ENCODE measurements around the gene PTGIR.

PTGIR gene

DNA sequence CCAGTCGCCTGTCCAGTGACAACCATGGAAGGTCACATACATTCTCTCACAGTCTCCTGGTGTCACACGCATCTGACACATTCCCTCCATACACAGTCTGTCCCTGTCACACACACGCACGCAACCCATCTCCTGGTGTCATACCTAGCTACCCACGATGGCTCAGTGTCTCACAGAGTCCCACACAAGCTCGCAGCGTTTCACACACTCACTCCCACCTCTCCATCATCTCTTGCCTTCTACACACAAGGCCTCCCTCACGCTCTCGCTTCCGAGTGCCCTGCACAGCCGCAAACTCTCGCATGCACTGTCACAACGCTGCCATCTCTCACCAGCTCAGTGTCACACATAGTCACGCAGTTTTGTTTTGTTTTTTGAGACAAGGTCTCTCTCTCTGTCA, 12.3 kb upstream of the PTGIR start:
- TF ChIP-seq TAF1 (IDR thresholded peaks at IDR 0.05; ENCODE audit: borderline replicate concordance, insufficient read depth, low read length): no peak
- TF ChIP-seq SIN3A (IDR thresholded peaks at IDR 0.05; ENCODE audit: borderline replicate concordance, insufficient read depth, low read length): no peak
- TF ChIP-seq, protein P1, sequence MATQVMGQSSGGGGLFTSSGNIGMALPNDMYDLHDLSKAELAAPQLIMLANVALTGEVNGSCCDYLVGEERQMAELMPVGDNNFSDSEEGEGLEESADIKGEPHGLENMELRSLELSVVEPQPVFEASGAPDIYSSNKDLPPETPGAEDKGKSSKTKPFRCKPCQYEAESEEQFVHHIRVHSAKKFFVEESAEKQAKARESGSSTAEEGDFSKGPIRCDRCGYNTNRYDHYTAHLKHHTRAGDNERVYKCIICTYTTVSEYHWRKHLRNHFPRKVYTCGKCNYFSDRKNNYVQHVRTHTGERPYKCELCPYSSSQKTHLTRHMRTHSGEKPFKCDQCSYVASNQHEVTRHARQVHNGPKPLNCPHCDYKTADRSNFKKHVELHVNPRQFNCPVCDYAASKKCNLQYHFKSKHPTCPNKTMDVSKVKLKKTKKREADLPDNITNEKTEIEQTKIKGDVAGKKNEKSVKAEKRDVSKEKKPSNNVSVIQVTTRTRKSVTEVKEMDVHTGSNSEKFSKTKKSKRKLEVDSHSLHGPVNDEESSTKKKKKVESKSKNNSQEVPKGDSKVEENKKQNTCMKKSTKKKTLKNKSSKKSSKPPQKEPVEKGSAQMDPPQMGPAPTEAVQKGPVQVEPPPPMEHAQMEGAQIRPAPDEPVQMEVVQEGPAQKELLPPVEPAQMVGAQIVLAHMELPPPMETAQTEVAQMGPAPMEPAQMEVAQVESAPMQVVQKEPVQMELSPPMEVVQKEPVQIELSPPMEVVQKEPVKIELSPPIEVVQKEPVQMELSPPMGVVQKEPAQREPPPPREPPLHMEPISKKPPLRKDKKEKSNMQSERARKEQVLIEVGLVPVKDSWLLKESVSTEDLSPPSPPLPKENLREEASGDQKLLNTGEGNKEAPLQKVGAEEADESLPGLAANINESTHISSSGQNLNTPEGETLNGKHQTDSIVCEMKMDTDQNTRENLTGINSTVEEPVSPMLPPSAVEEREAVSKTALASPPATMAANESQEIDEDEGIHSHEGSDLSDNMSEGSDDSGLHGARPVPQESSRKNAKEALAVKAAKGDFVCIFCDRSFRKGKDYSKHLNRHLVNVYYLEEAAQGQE (IDR thresholded peaks at IDR 0.05; ENCODE audit: insufficient read depth in 1 of 2, low read depth in 2 of 2, low read length in 2 of 2): no peak
- no peak for TF ChIP-seq FOXP2 (optimal IDR thresholded peaks at IDR 0.05; ENCODE audit: borderline replicate concordance, extremely low read depth, extremely low read length, insufficient read depth)
- TF ChIP-seq POLR2AphosphoS5 (IDR thresholded peaks at IDR 0.05; ENCODE audit: low read depth, low read length): no peak

DNA sequence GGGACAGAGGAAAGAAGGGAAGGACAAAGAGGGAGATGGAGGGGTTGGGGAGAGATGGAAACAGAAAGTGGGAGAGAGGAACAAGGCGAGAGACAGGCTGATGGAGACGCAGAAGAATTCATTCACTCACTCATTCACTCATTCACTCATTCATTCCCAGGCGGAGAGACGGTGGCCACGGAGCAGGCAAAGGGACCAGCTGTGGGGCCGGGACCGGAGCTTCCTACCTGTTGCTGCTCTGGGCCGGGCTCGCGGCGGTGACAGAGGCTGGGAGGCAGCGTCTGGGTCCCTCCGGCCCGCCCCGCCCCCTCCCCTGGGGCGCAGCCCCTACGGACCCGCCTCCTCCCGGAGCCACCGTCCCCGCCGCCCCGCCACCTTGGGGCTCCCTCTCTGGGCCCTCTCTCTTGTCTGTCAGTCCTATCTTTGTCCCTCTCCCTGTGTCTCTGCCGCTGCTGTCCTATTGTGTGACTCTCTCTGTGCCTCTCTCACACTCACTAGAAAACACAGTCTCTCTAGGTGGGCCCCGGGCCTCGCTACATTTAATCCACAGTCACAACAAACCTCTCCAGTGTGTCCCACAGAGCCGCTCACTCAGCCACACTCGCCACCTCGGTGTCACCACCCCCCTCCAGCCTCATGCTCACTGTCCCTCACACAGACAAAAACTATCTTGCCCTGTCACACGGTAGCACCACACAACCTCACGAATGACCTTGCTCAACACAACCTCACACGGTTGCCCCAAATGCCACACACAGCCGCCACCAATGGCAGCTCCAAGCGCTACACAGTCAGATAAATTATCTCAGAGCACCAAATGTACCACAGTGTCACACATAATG, 11.3 kb upstream of the PTGIR start, which contains the start of gene GNG8:
GNG8 (minus strand) TSS at position 283 of the 842 bp plus-strand sequence. CDS start 1,520 bp downstream, outside the sequence.
- TF ChIP-seq FOXP2 (optimal IDR thresholded peaks at IDR 0.05; ENCODE audit: borderline replicate concordance, extremely low read depth, extremely low read length, insufficient read depth) (no peak), SIN3A (IDR thresholded peaks at IDR 0.05; ENCODE audit: borderline replicate concordance, insufficient read depth, low read length) (no peak), TAF1 (IDR thresholded peaks at IDR 0.05; ENCODE audit: borderline replicate concordance, insufficient read depth, low read length) (no peak), POLR2AphosphoS5 (IDR thresholded peaks at IDR 0.05; ENCODE audit: low read depth, low read length) (no peak)
- TF ChIP-seq, protein P1 (IDR thresholded peaks at IDR 0.05; ENCODE audit: insufficient read depth in 1 of 2, low read depth in 2 of 2, low read length in 2 of 2): no peak

- TF ChIP-seq SIN3A (IDR thresholded peaks at IDR 0.05; ENCODE audit: borderline replicate concordance, insufficient read depth, low read length): no peak
Measured at GRCh38 chr19:46634656-46635218, 9.8 kb upstream of the PTGIR start.

DNA sequence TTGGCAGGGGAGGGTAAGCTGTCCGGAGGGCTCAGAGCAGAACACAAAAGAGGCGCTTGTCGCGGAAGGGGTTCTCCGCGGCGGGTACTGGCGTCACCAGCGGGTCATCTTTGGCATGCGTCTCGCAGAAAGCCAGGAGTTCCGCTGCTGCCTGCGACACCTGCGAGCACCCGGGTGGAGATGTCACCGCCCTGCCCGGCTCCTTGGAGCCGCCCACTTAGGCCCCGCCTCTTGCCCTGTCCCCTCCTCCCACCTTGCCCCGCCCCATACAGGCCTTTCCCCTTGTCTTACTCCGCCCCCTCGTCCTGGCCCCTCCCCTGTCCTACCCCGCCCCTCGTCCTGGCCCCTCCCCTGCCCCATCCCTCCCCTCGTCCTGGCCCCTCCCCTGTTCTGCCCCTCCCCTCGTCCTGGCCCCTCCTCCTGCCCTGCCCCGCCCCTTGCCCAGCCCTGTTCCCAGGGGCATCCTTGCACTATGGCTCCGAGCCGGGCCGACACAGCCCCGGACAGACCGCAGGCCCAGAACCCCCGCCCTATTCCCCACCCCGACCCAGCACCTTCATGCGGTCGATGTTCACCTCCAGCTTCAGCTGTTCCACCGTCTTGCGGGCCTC, 9.3 kb upstream of the PTGIR start:
- TF ChIP-seq FOXP2 (optimal IDR thresholded peaks at IDR 0.05; ENCODE audit: borderline replicate concordance, extremely low read depth, extremely low read length, insufficient read depth) (no peak), SIN3A (IDR thresholded peaks at IDR 0.05; ENCODE audit: borderline replicate concordance, insufficient read depth, low read length) (no peak), TAF1 (IDR thresholded peaks at IDR 0.05; ENCODE audit: borderline replicate concordance, insufficient read depth, low read length) (no peak), POLR2AphosphoS5 (IDR thresholded peaks at IDR 0.05; ENCODE audit: low read depth, low read length) (no peak)
- TF ChIP-seq, protein P1 (IDR thresholded peaks at IDR 0.05; ENCODE audit: insufficient read depth in 1 of 2, low read depth in 2 of 2, low read length in 2 of 2): no peak

DNA sequence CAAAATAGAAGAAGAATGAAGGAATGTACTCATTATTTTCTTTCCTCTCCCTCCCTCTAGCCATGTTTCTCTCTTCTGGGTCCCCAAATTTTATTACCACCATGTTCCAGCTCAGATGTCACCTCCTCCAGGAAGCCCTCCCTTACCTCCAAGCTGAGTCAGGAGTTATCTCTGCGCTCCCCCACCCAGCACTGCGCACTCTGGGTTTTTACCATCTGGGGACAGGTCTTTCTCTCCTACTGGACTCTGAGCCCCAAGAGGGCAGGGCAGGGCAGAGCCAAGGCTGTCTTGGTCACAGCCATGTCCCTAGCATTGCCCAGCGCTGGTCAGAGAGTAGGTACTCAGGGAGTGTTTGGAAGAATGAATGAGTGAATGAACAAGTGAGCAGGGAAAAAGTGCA, 8.2 kb upstream of the PTGIR start:
- TF ChIP-seq TAF1 (IDR thresholded peaks at IDR 0.05; ENCODE audit: borderline replicate concordance, insufficient read depth, low read length) (no peak), FOXP2 (optimal IDR thresholded peaks at IDR 0.05; ENCODE audit: borderline replicate concordance, extremely low read depth, extremely low read length, insufficient read depth) (no peak), POLR2AphosphoS5 (IDR thresholded peaks at IDR 0.05; ENCODE audit: low read depth, low read length) (no peak), SIN3A (IDR thresholded peaks at IDR 0.05; ENCODE audit: borderline replicate concordance, insufficient read depth, low read length) (no peak)
- TF ChIP-seq, protein P1 (IDR thresholded peaks at IDR 0.05; ENCODE audit: insufficient read depth in 1 of 2, low read depth in 2 of 2, low read length in 2 of 2): no peak
